Neural cell (in vitro differentiated cells): ENCODE measurements around the gene MYOT. TPM values are rescaled to one million over a fixed set of nuclear protein-coding genes. Genes with fewer than 3 reads are reported as not detected.

Experiments
- H2AFZ ChIP-seq: fragments of 200-600, 300-800 bp; sonication (generic), shearing (Covaris generic); 2 replicates; pipeline ENCODE4 v1.6.0; 2014; ENCODE audit warnings: low read depth, mild to moderate bottlenecking, antibody characterized with exemption, low read length, moderate library complexity
- H3F3A ChIP-seq: fragments of 200-600 bp; shearing (Covaris generic); 2 replicates; pipeline ENCODE4 v1.6.1; 2016; ENCODE audit warnings: mild to moderate bottlenecking, moderate library complexity, mixed read lengths, antibody characterized with exemption, low read length; ENCODE audit not compliant: insufficient read depth, poor library complexity, severe bottlenecking
- H3K27ac ChIP-seq: fragments of 200-600, 300-800 bp; sonication (generic), shearing (Covaris generic); 2 replicates; pipeline ENCODE4 v1.5.1; 2014; ENCODE audit warnings: mild to moderate bottlenecking, low read length, moderate library complexity
- H3K27me3 ChIP-seq: fragments of 300-800, 200-600 bp; sonication (generic), shearing (Covaris generic); 2 replicates; pipeline ENCODE4 v1.6.0; 2014; ENCODE audit warnings: mild to moderate bottlenecking, low read depth, low read length, moderate library complexity; ENCODE audit not compliant: insufficient read depth
- H3K36me3 ChIP-seq: fragments of 300-800, 200-600 bp; sonication (generic), shearing (Covaris generic); 2 replicates; pipeline ENCODE4 v1.5.1; 2014; ENCODE audit warnings: mild to moderate bottlenecking, antibody characterized with exemption, low read length, moderate library complexity; ENCODE audit not compliant: insufficient read depth
- H3K4me2 ChIP-seq: fragments of 300-800, 200-600 bp; sonication (generic), shearing (Covaris generic); 2 replicates; pipeline ENCODE4 v1.6.0; 2014; ENCODE audit warnings: mild to moderate bottlenecking, low read length
- H3K4me3 ChIP-seq: fragments of 300-800, 200-600 bp; sonication (generic), shearing (Covaris generic); 2 replicates; pipeline ENCODE4 v1.5.1; 2014; ENCODE audit warnings: mild to moderate bottlenecking, low read length, moderate library complexity
- H3K79me2 ChIP-seq: fragments of 200-600 bp; shearing (Covaris generic); replicated peaks from 2 replicates; pipeline ENCODE4 v1.6.0; 2014; ENCODE audit warnings: mild to moderate bottlenecking, low read length, moderate library complexity; ENCODE audit not compliant: insufficient read depth
- H3K9ac ChIP-seq: fragments of 300-800, 200-600 bp; sonication (generic), shearing (Covaris generic); 2 replicates; pipeline ENCODE4 v1.6.1; 2016; ENCODE audit warnings: mild to moderate bottlenecking, low read length, mixed read lengths
- H3K9me2 ChIP-seq: fragments of 200-600 bp; shearing (Covaris generic); 2 replicates; pipeline ENCODE4 v1.6.1; 2016; ENCODE audit warnings: mild to moderate bottlenecking, low read length, mixed read lengths; ENCODE audit not compliant: insufficient read depth
- H3K9me3 ChIP-seq: fragments of 200-600, 300-800 bp; sonication (generic), shearing (Covaris generic); 2 replicates; pipeline ENCODE4 v1.6.1; 2016; ENCODE audit warnings: mild to moderate bottlenecking, mixed run types, low read length, moderate library complexity, mixed read lengths
- H4K20me1 ChIP-seq: fragments of 200-600 bp; shearing (Covaris generic); 2 replicates; pipeline ENCODE4 v1.6.1; 2016; ENCODE audit warnings: mild to moderate bottlenecking, mixed run types; ENCODE audit not compliant: insufficient read depth
- CTCF ChIP-seq: fragments of 450-650 bp; IDR thresholded peaks from 2 replicates; pipeline ENCODE4 v1.5.1; 2014; ENCODE audit warnings: antibody characterized with exemption, mild to moderate bottlenecking, moderate library complexity; ENCODE audit not compliant: poor library complexity, severe bottlenecking
- EP300 ChIP-seq: fragments of 450-650 bp; conservative IDR thresholded peaks from 2 replicates; pipeline ENCODE4 v1.6.1; 2014; ENCODE audit warnings: antibody characterized with exemption, mild to moderate bottlenecking, moderate library complexity; ENCODE audit not compliant: poor library complexity, severe bottlenecking
- EZH2 ChIP-seq: fragments of 200-600, 300-800 bp; shearing (Covaris generic), sonication (generic); IDR thresholded peaks from 2 replicates; pipeline ENCODE4 v1.6.1; 2014; ENCODE audit warnings: antibody characterized with exemption, low read length, borderline replicate concordance, mild to moderate bottlenecking; ENCODE audit not compliant: insufficient read depth, poor library complexity, severe bottlenecking
- MXI1 ChIP-seq: fragments of 450-650 bp; conservative IDR thresholded peaks from 2 replicates; pipeline ENCODE4 v1.6.1; 2014; ENCODE audit warnings: antibody characterized with exemption, mild to moderate bottlenecking; ENCODE audit not compliant: poor library complexity, severe bottlenecking
- POLR2AphosphoS5 ChIP-seq: IDR thresholded peaks from 2 replicates; pipeline ENCODE4 v1.6.1; 2012
- RAD21 ChIP-seq: fragments of 450-650 bp; conservative IDR thresholded peaks from 2 replicates; pipeline ENCODE4 v1.6.1; 2014; ENCODE audit warnings: antibody characterized with exemption, mild to moderate bottlenecking, moderate library complexity
- REST ChIP-seq: IDR thresholded peaks from 2 replicates; pipeline ENCODE4 v1.6.1; 2012; ENCODE audit warnings: borderline replicate concordance
- SMC3 ChIP-seq: fragments of 450-650 bp; conservative IDR thresholded peaks from 2 replicates; pipeline ENCODE4 v1.6.1; 2014; ENCODE audit warnings: antibody characterized with exemption, mild to moderate bottlenecking, moderate library complexity; ENCODE audit not compliant: poor library complexity
- TAF1 ChIP-seq: IDR thresholded peaks from 2 replicates; pipeline ENCODE4 v1.6.1; 2012; ENCODE audit warnings: low read depth
- polyA plus RNA-seq: library from polyadenylated mRNA; depleted of rRNA; stranded (reverse); fragments of >200 nt; gene quantifications from 2 replicates; pipeline ENCODE4 v1.2.3, GENCODE V29; 2014

The MYOT gene
- polyA plus RNA-seq, 1 donor from 2014 or later, result not detected

- Histone ChIP-seq H4K20me1 (no peaks in the 10 kb centered on the region), H3K4me2 (no peak overlapping the region), H3F3A (no peaks in the 10 kb centered on the region), H3K9me2 (no peaks in the 10 kb centered on the region), H3K79me2 (no peaks in the 10 kb centered on the region), H3K27ac (no peak overlapping the region), H3K27me3 (no peaks in the 10 kb centered on the region), H3K9me3 (no peaks in the 10 kb centered on the region), H3K4me3 (no peak overlapping the region), H2AFZ (no peak overlapping the region), H3K9ac (no peak overlapping the region), H3K36me3 (no peaks in the 10 kb centered on the region)
- TF ChIP-seq CTCF (no peak), RAD21 (no peak)
Observed at GRCh38 chr5:137921931-137922330, 54.3 kb downstream of the MYOT start.

- H4K20me1 ChIP-seq, result no peaks in the 10 kb centered on the region
- no peaks in the 10 kb centered on the region for H3F3A ChIP-seq
- no peak overlapping the region for H3K4me3 ChIP-seq
- no peak overlapping the region for H2AFZ ChIP-seq
- H3K4me2 ChIP-seq, result no peak overlapping the region
- H3K27me3 ChIP-seq, result no peaks in the 10 kb centered on the region
- H3K9me3 ChIP-seq, result no peaks in the 10 kb centered on the region
- TF ChIP-seq REST (no peak), CTCF (no peak), SMC3 (no peak), MXI1 (no peak), EP300 (no peak), RAD21 (no peak)
- no peaks in the 10 kb centered on the region for H3K9me2 ChIP-seq
- no peak overlapping the region for H3K9ac ChIP-seq
- no peaks in the 10 kb centered on the region for H3K36me3 ChIP-seq
- no peak overlapping the region for H3K27ac ChIP-seq
- H3K79me2 ChIP-seq, result no peaks in the 10 kb centered on the region
Observed at GRCh38 chr5:137923856-137924255, 56.2 kb downstream of the MYOT start.

- no peaks in the 10 kb centered on the region for H3K9me2 ChIP-seq
- no peak overlapping the region for H3K4me3 ChIP-seq
- no peak for TF ChIP-seq SMC3
- no peak for TF ChIP-seq EZH2
- TF ChIP-seq POLR2AphosphoS5, result no peak
- TF ChIP-seq EP300, result no peak
- no peak for TF ChIP-seq RAD21
- no peak for TF ChIP-seq TAF1
- TF ChIP-seq CTCF, result no peak
- no peak for TF ChIP-seq REST
Observed at GRCh38 chr5:137932800-137933199, 65.1 kb downstream of the MYOT start.

More at GRCh38 chr5:137932800-137933199, 65.1 kb downstream of the MYOT start:
- no peak overlapping the region for H3K27ac ChIP-seq
- H4K20me1 ChIP-seq, result no peaks in the 10 kb centered on the region
- H3F3A ChIP-seq, result no peaks in the 10 kb centered on the region
- H3K79me2 ChIP-seq, result no peaks in the 10 kb centered on the region
- H3K27me3 ChIP-seq, result no peaks in the 10 kb centered on the region
- no peak overlapping the region for H2AFZ ChIP-seq
- H3K9me3 ChIP-seq, result no peaks in the 10 kb centered on the region
- H3K36me3 ChIP-seq, result no peaks in the 10 kb centered on the region
- no peak overlapping the region for H3K4me2 ChIP-seq
- no peak overlapping the region for H3K9ac ChIP-seq
